Measurements from ENCODE around the gene ASL. TPM values are rescaled to one million over a fixed set of nuclear protein-coding genes. Genes with fewer than 3 reads are reported as not detected.
A peak's percentile ranks its signal among the peaks of the same experiment; 100 is the strongest.
"Not testable (repeated sequence)": the region's sequence is repeated elsewhere in the genome, so short reads cannot be mapped to it uniquely, and the experiment has no call there.

The ASL gene
- total and polyA plus RNA-seq, 12 donors = 10.1 to 27.5 (median 13.5) TPM

- Histone ChIP-seq H3K4me3 (peak overlapping the region in 9 of 10 donors; percentile 17 to 49 (median 44)), H3K27me3 (no peaks in the 10 kb centered on the region), H3K4me1 (peaks cover 0 to 14% (median 0%) of the 10 kb centered on the region in 9 donors), H3K36me3 (no peaks in the 10 kb centered on the region), H3K9me3 (no peaks in the 10 kb centered on the region), H3K27ac (peak overlapping the region in 8 of 10 donors; percentile 39 to 82 (median 68))
- 11 to 14% methylated on average over 15 of the region's 15 CpGs for WGBS, 2 donors
- intact Hi-C loops (cut with DNase I) = no loop called here
- ATAC-seq (peak; percentile 81 to 95 (median 92)), DNase-seq (peak; percentile 40 to 70)
- TF ChIP-seq CTCF (IDR thresholded peaks at IDR 0.05) = no peak
Observed at GRCh38 chr7:66099551-66100407, 24.2 kb downstream of the ASL start.

GRCh38 chr7:66100408-66101050, 24.9 kb downstream of the ASL start:
- Histone ChIP-seq H3K27me3 (no peaks in the 10 kb centered on the region), H3K4me1 (peaks cover 0 to 14% (median 0%) of the 10 kb centered on the region in 9 donors), H3K9me3 (no peaks in the 10 kb centered on the region), H3K36me3 (no peaks in the 10 kb centered on the region), H3K4me3 (peak overlapping the region in 9 of 10 donors; percentile 17 to 49 (median 44)), H3K27ac (peak overlapping the region in 7 of 10 donors; percentile 23 to 82 (median 54))
- intact Hi-C loops (cut with DNase I) = no loop called here
- ATAC-seq (peak in 1 of 8 donors; percentile 25), DNase-seq (no peak)
- TF ChIP-seq CTCF (IDR thresholded peaks at IDR 0.05) = no peak
- WGBS, 2 donors = 64 to 65% methylated on average over 12 of the region's 12 CpGs

- not testable (repeated sequence) for H3K36me3 ChIP-seq
Observed at GRCh38 chr7:66102168-66102567, 26.5 kb downstream of the ASL start.

GRCh38 chr7:66103994-66104393, 28.4 kb downstream of the ASL start:
- DNase-seq; H3K9me3 ChIP-seq; intact Hi-C loops (cut with DNase I); H3K36me3 ChIP-seq; H3K27me3 ChIP-seq; ATAC-seq; H3K27ac ChIP-seq; H3K4me3 ChIP-seq: not testable (repeated sequence)
- 96% methylated on average over 3 of the region's 3 CpGs for WGBS, 2 donors
- H3K4me1 ChIP-seq = peaks cover 0 to 14% (median 0%) of the 10 kb centered on the region in 9 donors

More at GRCh38 chr7:66102168-66102567, 26.5 kb downstream of the ASL start:
- H3K27ac ChIP-seq; intact Hi-C loops (cut with DNase I); ATAC-seq; DNase-seq; H3K4me3 ChIP-seq; H3K27me3 ChIP-seq; H3K9me3 ChIP-seq: not testable (repeated sequence)
- 98% methylated on average over 6 of the region's 6 CpGs for WGBS, 2 donors
- peaks cover 0 to 14% (median 0%) of the 10 kb centered on the region in 9 donors for H3K4me1 ChIP-seq

GRCh38 chr7:66105263-66105748, 29.7 kb downstream of the ASL start:
- H3K4me1 ChIP-seq = peaks cover 0 to 5% (median 0%) of the 10 kb centered on the region in 9 donors
- ATAC-seq (no peak), DNase-seq (no peak)
- no peaks in the 10 kb centered on the region for H3K36me3 ChIP-seq
- intact Hi-C loops (cut with DNase I) = no loop called here
- no peak overlapping the region for H3K4me3 ChIP-seq
- WGBS, 2 donors = 96 to 99% methylated on average over 5 of the region's 5 CpGs
- no peaks in the 10 kb centered on the region for H3K9me3 ChIP-seq
- H3K27ac ChIP-seq = no peak overlapping the region
- no peak for TF ChIP-seq CTCF (IDR thresholded peaks at IDR 0.05)
- no peaks in the 10 kb centered on the region for H3K27me3 ChIP-seq

GRCh38 chr7:66108410-66108809, 32.8 kb downstream of the ASL start:
- WGBS, 2 donors = 83 to 96% methylated on average over 5 of the region's 5 CpGs
- ATAC-seq; H3K4me3 ChIP-seq; H3K36me3 ChIP-seq; intact Hi-C loops (cut with DNase I); H3K27me3 ChIP-seq; H3K4me1 ChIP-seq; H3K9me3 ChIP-seq; DNase-seq; H3K27ac ChIP-seq: not testable (repeated sequence)
